Measurements from ENCODE around the gene GOLM1.

- TF ChIP-seq CTCF (conservative IDR thresholded peaks at IDR 0.05 in 1 of 2, IDR thresholded peaks at IDR 0.05 in 1 of 2; ENCODE audit: extremely low read depth in 1 of 2, insufficient read depth in 1 of 2, low read depth in 1 of 2, low read length in 2 of 2) (no peak), EZH2 (IDR thresholded peaks at IDR 0.05; ENCODE audit: borderline replicate concordance, low read length) (no peak)
Measured at GRCh38 chr9:86020731-86021130, 78.6 kb downstream of the GOLM1 start.

Data from mammary epithelial cell (primary cell).